Measurements from ENCODE around the gene SETDB1. TPM values are rescaled to one million over a fixed set of nuclear protein-coding genes. Genes with fewer than 3 reads are reported as not detected.

The SETDB1 gene
- total and polyA plus RNA-seq, 2 of the 13 experiments (the other 11 are each of a cell fraction or from before 2014, with no cell fraction given): 33.1 to 34.6 TPM

DNA sequence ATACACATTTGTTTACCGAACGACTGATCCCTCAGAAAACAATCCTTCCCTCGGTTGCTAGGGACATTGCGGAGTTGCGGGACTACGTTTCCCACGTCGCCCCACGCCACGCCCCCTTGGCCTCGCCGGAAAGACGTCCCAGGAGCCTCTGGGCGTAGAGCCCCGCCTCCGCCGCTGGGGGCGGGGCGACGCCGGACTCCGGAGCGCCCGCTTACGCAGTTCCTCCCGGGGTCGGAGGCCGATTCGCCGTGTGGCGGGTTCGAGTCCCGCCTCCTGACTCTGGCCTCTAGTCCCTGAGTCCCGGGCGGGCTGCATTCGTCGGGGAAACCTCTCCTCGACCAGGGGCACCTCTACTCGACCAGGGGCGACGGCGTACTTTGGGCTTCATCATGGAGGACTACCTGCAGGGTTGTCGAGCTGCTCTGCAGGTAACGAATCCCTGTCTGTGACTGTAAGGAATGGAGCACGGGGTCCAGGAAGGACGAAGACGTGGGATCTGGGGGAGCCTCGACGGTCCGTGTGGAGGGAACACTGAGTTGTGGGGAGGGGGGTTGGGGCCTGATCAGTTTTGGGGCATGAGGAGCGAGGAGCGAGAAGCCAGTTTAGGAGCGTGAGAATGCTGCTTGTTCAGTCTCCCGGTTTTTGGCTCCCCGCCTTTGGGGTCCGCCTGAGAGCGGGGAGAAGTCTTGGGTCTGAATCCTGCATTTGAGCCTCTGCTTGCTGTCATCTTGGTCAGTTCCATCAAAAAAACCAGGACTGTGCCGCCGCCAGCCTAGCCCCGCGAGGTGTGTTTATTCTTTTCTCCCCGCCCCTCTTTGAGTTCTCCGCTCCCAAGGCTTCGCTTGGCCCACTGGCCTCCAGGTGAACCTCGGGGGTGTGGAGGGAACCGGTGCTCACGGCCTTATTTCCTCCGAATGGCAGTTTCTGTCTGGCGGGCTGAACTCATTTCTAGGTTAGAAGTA lies 82.4 kb downstream of the SETDB1 start, which contains the start of gene PRUNE1 (continued):
- TF ChIP-seq ZNF598 (CRISPR knock-in tag; IDR thresholded peaks at IDR 0.05; ENCODE audit: borderline replicate concordance) (peak; percentile 73; the same call in 1 of the 2 replicates), RCOR2 (CRISPR knock-in tag; IDR thresholded peaks at IDR 0.05) (no peak), TFDP1 (CRISPR knock-in tag; IDR thresholded peaks at IDR 0.05; ENCODE audit: borderline replicate concordance) (peak; percentile 9; the same call in 1 of the 2 replicates), CREB1 (IDR thresholded peaks at IDR 0.05) (peak; percentile 83), CREB1 (CRISPR knock-in tag; IDR thresholded peaks at IDR 0.05) (peak; percentile 87), ZNF816 (CRISPR knock-in tag; IDR thresholded peaks at IDR 0.05; ENCODE audit: borderline replicate concordance) (no peak), NPAS2 (CRISPR knock-in tag; IDR thresholded peaks at IDR 0.05; ENCODE audit: borderline replicate concordance) (0 out of 2 replicates have a peak, but pooled peaks have one; percentile 42), ZSCAN29 (CRISPR knock-in tag; conservative IDR thresholded peaks at IDR 0.05) (0 out of 2 replicates have a peak, but pooled peaks have one; percentile 58), ZSCAN25 (CRISPR knock-in tag; IDR thresholded peaks at IDR 0.05) (peak; percentile 48; the same call in 1 of the 2 replicates), ZNF747 (CRISPR knock-in tag; IDR thresholded peaks at IDR 0.05; ENCODE audit: borderline replicate concordance) (no peak), TFAP4 (IDR thresholded peaks at IDR 0.05; ENCODE audit: borderline replicate concordance, low read depth) (peak; percentile 34; the same call in 1 of the 2 replicates), SKIL (CRISPR knock-in tag; IDR thresholded peaks at IDR 0.05; ENCODE audit: borderline replicate concordance) (no peak), CBX2 (IDR thresholded peaks at IDR 0.05; ENCODE audit: low read depth, low read length) (no peak), CBX2 (CRISPR knock-in tag; IDR thresholded peaks at IDR 0.05; ENCODE audit: low read depth) (no peak), ZNF543 (CRISPR knock-in tag; IDR thresholded peaks at IDR 0.05) (no peak), FOXM1 (CRISPR knock-in tag; IDR thresholded peaks at IDR 0.05) (no peak)
- TF ChIP-seq, protein P1, sequence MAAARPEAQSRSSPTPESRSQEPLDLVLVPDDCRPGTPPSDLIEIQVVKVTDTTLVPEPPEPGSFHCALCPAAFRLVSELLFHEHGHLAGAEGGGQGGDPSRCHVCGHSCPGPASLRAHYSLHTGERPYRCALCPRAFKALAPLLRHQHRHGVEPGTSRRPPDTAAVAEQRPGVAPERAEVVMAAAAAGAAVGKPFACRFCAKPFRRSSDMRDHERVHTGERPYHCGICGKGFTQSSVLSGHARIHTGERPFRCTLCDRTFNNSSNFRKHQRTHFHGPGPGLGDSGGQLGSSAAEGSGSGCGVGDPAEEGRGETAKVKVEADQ (CRISPR knock-in tag; IDR thresholded peaks at IDR 0.05; ENCODE audit: borderline replicate concordance): 0 out of 2 replicates have a peak, but pooled peaks have one; percentile 42
